HG03159 (cell line): ENCODE data around the gene ARMC12.

Source experiments
- ATAC-seq: cut with Tn5 transposase; IDR thresholded peaks from one replicate; pipeline ENCODE4 v1.9.1; 2021; ENCODE audit warnings: mild to moderate bottlenecking, moderate library complexity; ENCODE audit not compliant: unreplicated experiment

ARMC12 gene

DNA sequence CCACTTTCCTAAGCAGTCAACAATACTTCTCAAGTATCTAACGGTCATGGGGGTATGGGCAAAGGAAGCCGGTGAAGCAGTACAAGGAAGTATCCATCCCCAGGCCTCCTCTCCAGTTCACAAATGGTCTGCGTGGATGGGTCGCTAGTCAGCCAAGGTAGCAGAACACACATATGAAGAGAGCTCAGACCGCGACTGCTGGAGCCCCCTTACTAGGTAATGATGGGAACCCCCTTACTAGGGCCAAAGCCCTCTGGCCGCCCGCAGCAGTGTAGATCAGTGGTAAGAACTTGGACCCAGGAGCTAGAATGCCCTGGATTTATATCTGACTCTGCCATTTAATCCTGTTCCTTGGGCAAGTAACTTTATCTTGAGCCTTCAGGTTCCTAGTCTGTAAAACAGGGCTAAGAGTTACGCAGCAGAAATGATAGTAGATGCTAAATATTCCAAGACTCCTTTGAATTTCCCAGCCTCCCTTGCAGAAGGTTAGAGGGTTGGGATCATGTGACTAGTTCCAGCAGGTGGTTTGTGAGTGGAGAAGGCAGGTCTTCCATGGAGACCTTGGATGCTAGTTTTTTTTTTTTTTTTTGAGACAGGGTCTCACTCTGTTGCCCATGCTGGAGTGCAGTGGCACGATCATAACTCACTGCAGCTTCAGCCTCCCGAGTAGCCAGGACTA lies 37.4 kb downstream of the ARMC12 start:
- no peak for ATAC-seq

DNA sequence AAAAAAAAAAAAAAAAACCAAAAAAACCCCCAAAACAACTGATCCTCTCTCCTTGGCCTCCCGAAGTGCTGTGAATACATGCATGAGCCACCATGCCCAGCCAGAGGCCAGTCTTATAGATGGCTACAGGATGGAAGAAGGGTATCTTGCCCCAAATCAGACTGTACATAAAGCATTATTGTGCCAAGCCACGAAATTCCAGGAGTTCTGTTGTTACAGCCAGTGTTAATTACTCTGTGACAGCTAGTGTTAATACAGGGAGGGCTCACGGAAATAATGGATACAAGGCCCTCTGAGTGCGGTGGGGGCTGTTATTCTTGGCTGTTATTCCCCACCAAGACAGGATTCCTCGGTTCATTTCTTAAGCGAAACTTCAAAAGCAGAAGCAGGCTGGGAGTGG lies 38.2 kb downstream of the ARMC12 start:
- ATAC-seq: no peak

DNA sequence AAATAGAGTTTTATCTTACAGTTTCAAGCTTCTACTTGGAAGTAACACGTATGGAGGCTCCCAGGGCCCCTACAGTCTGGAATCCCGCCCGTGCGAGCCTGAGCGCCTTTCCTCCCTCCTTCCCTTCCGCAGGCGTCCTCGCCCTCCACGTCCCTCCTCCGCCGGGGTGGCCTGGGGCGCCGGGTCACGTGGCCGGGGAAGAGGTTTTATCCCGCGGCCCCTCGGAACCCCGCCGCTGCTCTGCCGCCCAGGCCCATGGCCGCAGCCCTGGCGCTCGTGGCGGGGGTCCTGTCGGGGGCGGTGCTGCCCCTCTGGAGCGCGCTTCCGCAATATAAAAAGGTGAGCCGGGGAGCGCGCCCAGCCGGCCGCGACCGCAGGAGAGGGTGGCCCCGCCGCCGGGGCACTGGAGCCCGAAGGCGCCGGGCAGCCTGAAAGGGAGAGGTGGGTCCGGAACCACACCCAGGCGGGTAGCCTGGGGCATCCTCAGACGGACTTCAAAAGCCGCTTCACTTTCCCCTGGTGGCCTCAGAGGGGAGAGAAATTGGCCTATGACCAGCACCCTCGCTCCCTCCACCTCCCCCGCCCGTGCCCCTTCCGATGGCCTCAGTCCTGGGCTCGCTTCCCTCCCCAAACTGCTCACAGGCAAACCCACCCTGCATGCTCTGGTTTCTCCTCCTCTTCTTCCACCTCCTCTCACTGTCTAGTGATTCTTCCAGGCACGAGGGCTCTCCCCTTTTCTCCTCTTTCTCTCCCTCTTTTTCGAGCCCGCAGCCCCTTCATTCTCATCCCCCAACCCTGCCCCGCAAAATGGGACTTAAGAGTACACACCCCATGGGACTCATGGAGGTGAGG lies 39.8 kb downstream of the ARMC12 start, which contains the start of gene CLPSL2:
Gene CLPSL2 (plus strand): TSS at position 235 of the 852 bp plus-strand sequence. CDS start 21 bp downstream, at position 256.
- ATAC-seq: no peak

DNA sequence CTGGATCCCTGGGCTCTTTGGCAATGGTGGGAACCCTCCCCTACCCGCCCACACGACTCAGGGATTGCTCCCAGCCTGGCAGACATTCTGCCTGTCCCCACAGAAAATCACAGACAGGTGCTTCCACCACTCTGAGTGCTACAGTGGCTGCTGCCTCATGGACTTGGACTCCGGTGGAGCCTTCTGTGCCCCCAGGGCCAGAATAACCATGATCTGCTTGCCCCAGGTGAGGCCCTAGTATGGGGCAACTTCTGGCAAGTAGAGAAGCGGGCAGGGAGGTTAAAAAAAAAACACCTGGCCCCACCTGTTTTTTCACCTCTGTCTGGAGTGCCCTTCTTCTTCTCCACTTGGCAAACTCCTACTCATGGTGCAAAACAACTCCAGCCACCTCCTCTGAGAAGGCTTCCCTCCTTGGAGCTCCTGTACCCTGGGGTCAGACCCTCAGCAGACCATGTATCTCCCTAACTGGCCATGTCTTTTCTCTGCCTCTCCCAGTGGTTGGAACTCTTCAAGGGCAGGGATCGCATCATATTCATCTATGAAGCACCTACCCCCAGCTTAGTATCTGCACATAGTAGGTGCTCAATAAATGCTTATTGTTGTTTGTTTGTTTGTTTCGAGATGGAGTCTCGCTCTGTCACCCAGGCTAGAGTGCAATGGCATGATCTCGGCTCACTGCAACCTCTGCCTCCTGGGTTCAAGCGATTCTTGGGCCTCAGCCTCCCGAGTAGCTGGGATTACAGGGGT lies 40.7 kb downstream of the ARMC12 start:
- ATAC-seq: no peak

DNA sequence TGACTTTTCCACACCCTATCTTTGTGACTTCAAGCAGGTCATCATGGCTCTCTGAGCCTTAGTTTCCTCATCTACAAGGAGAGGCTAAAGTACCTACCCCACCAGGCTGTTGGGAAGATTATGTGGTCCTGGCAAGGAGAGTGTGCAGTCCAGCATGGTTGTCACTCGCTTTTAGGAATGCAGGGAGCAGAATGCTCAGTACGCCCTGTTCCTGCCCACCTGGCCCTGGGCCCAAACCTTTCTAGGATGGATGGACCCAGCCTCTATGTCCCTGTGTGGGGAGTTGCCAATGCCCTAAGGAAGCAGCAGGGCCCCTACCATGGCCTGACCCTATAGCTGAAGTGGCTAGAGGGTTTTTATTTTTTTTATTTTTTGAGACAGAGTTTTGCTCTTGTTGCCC lies 41.6 kb downstream of the ARMC12 start:
- no peak for ATAC-seq

DNA sequence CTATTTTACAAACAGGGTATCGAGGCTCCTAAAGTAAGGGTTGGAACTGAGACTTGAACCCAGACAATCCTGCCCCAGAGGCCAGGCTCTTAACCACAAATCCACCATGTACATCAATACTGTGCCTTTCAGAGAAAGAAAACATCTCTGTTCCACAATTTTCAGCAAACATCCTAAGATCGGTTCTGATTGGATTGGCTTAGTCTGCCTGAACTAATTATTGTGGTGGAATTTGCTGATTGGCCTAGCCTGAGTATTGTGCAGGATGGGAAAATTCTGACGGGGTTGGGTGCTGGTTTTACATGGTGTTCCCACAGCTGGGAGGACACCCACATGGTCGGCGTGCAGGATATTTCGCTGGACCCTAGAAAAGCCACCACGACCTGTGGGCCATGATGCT lies 43.9 kb downstream of the ARMC12 start, which contains the start of gene CLPSL1:
Gene CLPSL1 (plus strand): TSS at position 301 of the 400 bp plus-strand sequence. CDS start 92 bp downstream, at position 393.
- no peak for ATAC-seq

DNA sequence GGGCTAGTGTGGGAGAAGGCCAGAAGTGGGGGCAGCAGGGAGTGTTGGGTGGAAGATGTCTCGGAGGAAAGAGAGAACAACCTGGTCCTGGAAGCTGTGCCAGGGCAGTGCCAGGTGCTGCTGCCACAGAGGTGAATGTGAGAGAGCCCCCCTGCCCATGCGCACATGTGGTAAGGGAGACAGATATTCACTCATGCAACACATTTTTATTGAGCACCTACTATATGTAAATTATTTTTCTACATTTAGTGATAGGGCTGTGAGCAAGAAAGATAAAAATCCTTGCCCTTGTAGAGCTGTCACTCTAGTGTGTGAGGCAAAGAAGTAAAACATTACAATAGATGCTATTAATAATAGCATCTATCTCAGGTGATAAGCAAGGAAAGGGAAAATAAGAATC lies 44.5 kb downstream of the ARMC12 start:
- no peak for ATAC-seq

DNA sequence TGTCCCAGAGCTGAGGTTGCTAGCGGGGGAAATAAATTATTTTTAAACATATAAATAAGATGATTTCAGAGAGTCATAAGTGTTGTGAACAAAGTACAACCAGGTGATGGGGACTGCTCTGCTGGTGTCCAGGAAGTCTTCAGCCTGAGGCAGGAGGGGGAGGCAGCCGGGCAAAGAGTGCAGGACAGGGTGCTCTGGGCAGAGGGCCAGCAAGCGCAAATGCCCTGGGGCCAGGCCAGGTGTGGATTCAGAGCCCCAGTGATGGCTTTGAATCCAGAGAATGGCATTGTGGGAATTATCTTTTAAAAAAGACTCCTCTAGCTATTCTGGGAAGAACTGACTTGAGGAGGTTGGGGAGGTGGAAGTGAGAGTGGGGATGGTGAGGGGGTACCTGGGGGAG lies 45.6 kb downstream of the ARMC12 start:
- no peak for ATAC-seq

GRCh38 chr6:35784200-35784599 lies 47.4 kb downstream of the ARMC12 start:
- no peak for ATAC-seq

DNA sequence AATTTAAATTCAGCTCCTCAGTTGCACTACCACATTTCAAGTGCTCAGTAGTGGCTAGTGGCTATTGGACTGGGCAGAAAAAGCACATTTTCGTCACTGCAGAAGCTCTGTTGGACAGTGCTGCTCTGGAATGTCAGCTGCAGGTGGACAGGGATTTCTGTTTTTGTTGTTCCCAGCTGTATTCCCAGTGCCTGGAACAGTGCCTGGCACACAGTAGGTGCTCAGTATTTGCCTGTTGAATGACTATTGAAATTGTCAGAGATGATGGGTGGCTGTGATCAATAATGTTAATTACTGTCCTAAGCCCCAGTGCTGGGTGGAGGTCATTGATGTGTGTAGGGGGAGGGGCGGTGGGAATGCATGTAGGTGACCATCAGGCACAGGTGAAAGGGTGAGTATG lies 49.4 kb downstream of the ARMC12 start:
- ATAC-seq: no peak

GRCh38 chr6:35786810-35787209 lies 50.0 kb downstream of the ARMC12 start:
- no peak for ATAC-seq

GRCh38 chr6:35787266-35788218 lies 50.7 kb downstream of the ARMC12 start:
- no peak for ATAC-seq

DNA sequence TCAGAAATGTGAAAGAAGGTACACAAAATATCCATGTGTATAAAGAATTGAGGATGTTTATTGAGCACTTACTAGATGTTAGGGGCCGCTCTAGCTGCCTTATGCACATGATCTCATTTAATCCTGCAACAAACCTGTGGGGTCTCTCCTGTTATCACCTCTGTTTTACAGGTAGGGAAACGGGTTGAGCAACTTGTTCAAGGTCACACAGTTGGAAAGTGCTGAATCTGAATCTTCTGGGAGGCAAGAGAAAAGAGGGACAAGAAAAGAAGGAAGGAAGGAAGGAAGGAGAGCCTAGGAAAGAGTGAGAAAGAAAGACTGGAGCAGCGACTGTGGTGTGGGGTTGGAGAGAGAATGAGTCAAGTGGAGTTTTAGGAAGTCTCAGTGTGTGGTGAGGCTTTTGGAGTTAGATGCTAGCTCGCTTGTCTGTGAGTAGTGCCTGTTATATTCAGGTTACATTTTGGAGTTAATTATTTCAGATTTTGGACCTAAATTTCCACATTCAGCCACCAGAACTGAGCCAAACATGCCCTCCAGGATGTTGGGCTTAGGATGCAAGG lies 51.7 kb downstream of the ARMC12 start:
- no peak for ATAC-seq

DNA sequence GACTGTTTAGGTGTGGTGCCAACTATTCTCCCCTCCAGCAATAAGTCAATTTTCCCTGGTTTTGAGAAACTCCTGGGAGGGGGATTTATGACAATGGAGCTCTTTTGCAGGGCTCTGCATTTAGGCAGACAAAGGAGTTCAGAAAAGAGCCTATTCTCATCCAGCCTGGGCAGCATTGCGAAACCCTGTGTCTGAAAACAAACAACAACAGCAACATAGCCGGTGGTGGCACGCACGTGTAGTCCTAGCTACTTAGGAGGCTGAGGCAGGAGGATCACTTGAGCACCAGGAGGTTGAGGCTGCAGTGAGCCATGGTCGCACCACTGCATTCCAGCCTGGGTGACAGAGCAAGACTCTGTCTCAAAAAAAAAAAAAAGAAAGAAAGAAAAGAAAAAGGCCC lies 53.9 kb downstream of the ARMC12 start:
- ATAC-seq: no peak

DNA sequence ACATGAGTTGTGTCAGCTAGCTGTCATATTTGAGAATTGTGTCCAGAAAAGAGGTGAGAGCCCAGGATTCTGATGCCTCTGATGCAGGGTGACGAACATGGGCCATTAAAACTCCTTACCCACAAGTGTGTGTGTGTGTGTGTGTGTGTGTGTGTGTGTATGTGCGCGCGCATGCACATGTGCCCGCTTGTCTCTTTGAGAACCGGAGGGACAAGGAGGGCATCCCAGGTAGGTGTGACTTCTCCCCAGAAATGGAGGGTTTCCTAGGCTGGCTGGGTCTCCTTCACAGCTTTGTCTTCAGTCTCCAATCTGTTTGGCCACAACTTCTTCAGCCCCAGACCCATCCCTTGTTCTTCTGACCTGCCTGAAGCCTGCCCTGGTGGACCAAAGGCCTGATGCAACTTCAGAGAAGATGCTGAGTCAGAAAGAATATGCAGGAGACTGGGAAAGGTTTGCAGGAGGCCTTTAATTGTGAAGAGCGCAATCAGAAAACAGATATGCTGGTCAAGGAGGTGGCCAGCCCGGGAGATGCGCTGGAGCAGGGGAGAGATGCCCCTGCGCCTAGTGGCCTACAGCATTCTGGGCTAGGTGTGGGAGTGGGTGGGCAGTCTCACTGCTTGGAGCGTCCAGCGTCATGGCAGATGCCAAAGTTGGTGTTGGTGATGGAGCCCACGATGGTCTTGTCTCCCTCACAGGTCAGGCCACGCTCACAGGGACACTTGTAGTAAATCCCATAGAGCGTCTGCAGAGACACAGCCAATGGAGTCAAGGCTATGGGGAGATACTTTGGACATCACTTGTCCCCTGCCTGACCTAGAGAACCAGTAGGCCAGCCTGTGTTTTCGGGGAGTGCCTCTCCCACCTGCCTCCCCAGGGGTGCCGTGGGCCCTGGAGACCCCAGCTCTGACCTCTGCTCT lies 58.0 kb downstream of the ARMC12 start:
- no peak for ATAC-seq

DNA sequence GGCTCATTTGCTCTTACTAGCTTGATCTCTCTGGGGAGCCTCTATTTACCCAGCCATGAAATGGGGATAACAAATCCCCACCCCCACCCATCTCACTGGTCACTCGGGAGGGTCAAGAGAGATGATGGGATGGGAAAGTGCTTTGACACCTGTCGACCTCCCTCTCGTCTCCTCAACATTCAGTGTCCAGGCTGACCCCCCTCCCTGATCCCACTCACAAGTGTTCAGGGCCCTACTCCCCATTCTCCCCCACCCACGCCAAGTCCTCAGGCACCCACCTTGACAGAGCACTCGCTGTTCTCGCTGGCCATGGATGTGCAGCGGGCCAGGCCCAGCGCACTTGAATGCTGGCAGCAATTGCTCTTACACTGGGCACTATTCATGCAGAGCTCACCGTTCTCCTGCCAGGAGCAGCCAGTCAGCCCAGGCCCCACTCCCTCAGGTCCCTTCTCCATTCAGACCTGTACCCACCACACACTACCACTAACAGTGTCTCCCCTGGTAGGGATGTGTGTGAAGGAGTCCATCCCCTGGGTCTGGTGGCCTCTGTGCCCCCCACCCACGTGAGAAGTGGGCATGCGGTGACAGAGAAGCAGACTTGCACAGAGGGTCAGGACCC lies 58.7 kb downstream of the ARMC12 start:
- no peak for ATAC-seq

GRCh38 chr6:35796236-35796635 lies 59.4 kb downstream of the ARMC12 start:
- no peak for ATAC-seq

GRCh38 chr6:35797837-35798526 lies 61.1 kb downstream of the ARMC12 start:
- no peak for ATAC-seq
